OCI-LY1 (cell line): ENCODE data around the gene UBAP2L.

Source experiments
- H2AFZ ChIP-seq: fragments of 200-600 bp; sonication (generic), shearing (Covaris generic); 2 replicates; pipeline ENCODE4 v1.6.0; 2014; ENCODE audit warnings: antibody characterized with exemption, mild to moderate bottlenecking, low read length
- H3F3A ChIP-seq: fragments of 200-600 bp; sonication (generic), shearing (Covaris generic); 2 replicates; pipeline ENCODE4 v1.6.0; 2014; ENCODE audit warnings: mild to moderate bottlenecking, antibody characterized with exemption, low read length, moderate library complexity; ENCODE audit not compliant: insufficient read depth
- H3K27ac ChIP-seq: fragments of 200-600 bp; sonication (generic); 2 replicates; pipeline ENCODE4 v1.5.1; 2014; ENCODE audit warnings: low read length, mixed run types, mild to moderate bottlenecking, low read depth; ENCODE audit not compliant: poor library complexity, severe bottlenecking
- H3K27me3 ChIP-seq: fragments of 200-600 bp; sonication (generic); 2 replicates; pipeline ENCODE4 v1.6.0; 2014; ENCODE audit warnings: antibody characterized with exemption, mild to moderate bottlenecking, low read length, moderate library complexity; ENCODE audit not compliant: insufficient read depth
- H3K36me3 ChIP-seq: fragments of 200-600 bp; sonication (generic); 2 replicates; pipeline ENCODE4 v1.6.1; 2014; ENCODE audit warnings: mild to moderate bottlenecking, antibody characterized with exemption, low read length, moderate library complexity, mixed read lengths; ENCODE audit not compliant: insufficient read depth
- H3K4me1 ChIP-seq: fragments of 200-600 bp; sonication (generic); 2 replicates; pipeline ENCODE4 v1.5.1; 2014; ENCODE audit warnings: mild to moderate bottlenecking, low read length, moderate library complexity; ENCODE audit not compliant: insufficient read depth, severe bottlenecking
- H3K4me2 ChIP-seq: fragments of 200-600 bp; sonication (generic), shearing (Covaris generic); 2 replicates; pipeline ENCODE4 v1.6.1; 2014; ENCODE audit warnings: low read length
- H3K4me3 ChIP-seq: fragments of 200-600 bp; sonication (generic); 2 replicates; pipeline ENCODE4 v1.5.1; 2014; ENCODE audit warnings: low read length, low read depth, mild to moderate bottlenecking, mixed read lengths; ENCODE audit not compliant: poor library complexity, severe bottlenecking
- H3K79me2 ChIP-seq: fragments of 200-600 bp; shearing (Covaris generic); 2 replicates; pipeline ENCODE4 v1.6.1; 2016; ENCODE audit warnings: mixed run types, low read length, mixed read lengths; ENCODE audit not compliant: insufficient read depth
- H3K9ac ChIP-seq: fragments of 200-600 bp; sonication (generic), shearing (Covaris generic); 2 replicates; pipeline ENCODE4 v1.6.1; 2014; ENCODE audit warnings: mild to moderate bottlenecking, low read length, mixed read lengths
- H3K9me2 ChIP-seq: fragments of 200-600 bp; sonication (generic), shearing (Covaris generic); 2 replicates; pipeline ENCODE4 v1.6.1; 2014; ENCODE audit warnings: low read depth, mild to moderate bottlenecking, low read length, mixed read lengths
- H3K9me3 ChIP-seq: fragments of 200-600 bp; shearing (Covaris generic); 2 replicates; pipeline ENCODE4 v1.6.1; 2014; ENCODE audit warnings: low read length, mixed read lengths
- H4K20me1 ChIP-seq: fragments of 200-600 bp; sonication (generic), shearing (Covaris generic); 2 replicates; pipeline ENCODE4 v1.6.0; 2016; ENCODE audit warnings: mild to moderate bottlenecking, low read length; ENCODE audit not compliant: insufficient read depth
- EZH2 ChIP-seq: fragments of 200-600 bp; sonication (generic), shearing (Covaris generic); IDR thresholded peaks from 2 replicates; pipeline ENCODE4 v1.8.0; 2017; ENCODE audit warnings: borderline replicate concordance, mixed run types, mild to moderate bottlenecking, antibody characterized with exemption, low read length, moderate library complexity, mixed read lengths
- TF ChIP-seq, protein P1 (sequence below): fragments of 200-600 bp; sonication (generic), shearing (Covaris generic); IDR thresholded peaks from 2 replicates; pipeline ENCODE4 v1.5.1; 2017; ENCODE audit warnings: mild to moderate bottlenecking, antibody characterized with exemption, low read length, moderate library complexity, mixed read lengths

The UBAP2L gene

DNA sequence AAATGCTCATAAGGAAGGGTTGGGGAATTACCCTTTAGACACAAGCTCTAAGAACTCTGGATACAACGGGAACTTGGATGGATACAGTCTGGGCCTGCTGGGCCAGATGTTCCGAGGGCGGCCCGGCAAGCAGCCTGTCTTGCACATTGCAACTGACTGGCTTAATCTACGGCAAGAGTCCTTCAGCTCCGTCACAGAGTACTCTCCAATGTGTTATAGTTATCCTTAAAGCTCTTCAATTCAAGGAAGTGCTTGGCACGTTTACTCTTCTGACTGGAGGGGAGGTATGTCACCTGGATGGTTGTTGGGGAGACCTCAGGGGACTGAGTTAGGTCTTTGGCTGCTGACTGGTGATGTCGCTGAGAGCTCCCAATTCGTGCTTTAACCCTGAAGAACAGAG, 13.5 kb upstream of the UBAP2L start:
- Histone ChIP-seq H3K4me3 (no peak overlapping the region), H3K9ac (no peak overlapping the region), H3K79me2 (no peaks in the 10 kb centered on the region), H3K4me2 (no peak overlapping the region), H4K20me1 (no peaks in the 10 kb centered on the region), H3F3A (peaks cover 6% of the 10 kb centered on the region; the same call in 1 of the 2 replicates), H3K27me3 (no peaks in the 10 kb centered on the region), H3K36me3 (peaks cover 63% of the 10 kb centered on the region), H3K4me1 (no peaks in the 10 kb centered on the region), H3K27ac (no peak overlapping the region), H2AFZ (no peak overlapping the region), H3K9me3 (no peaks in the 10 kb centered on the region), H3K9me2 (no peaks in the 10 kb centered on the region)
- TF ChIP-seq EZH2, result no peak
- TF ChIP-seq, protein P1, sequence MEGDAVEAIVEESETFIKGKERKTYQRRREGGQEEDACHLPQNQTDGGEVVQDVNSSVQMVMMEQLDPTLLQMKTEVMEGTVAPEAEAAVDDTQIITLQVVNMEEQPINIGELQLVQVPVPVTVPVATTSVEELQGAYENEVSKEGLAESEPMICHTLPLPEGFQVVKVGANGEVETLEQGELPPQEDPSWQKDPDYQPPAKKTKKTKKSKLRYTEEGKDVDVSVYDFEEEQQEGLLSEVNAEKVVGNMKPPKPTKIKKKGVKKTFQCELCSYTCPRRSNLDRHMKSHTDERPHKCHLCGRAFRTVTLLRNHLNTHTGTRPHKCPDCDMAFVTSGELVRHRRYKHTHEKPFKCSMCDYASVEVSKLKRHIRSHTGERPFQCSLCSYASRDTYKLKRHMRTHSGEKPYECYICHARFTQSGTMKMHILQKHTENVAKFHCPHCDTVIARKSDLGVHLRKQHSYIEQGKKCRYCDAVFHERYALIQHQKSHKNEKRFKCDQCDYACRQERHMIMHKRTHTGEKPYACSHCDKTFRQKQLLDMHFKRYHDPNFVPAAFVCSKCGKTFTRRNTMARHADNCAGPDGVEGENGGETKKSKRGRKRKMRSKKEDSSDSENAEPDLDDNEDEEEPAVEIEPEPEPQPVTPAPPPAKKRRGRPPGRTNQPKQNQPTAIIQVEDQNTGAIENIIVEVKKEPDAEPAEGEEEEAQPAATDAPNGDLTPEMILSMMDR, result no peak

DNA sequence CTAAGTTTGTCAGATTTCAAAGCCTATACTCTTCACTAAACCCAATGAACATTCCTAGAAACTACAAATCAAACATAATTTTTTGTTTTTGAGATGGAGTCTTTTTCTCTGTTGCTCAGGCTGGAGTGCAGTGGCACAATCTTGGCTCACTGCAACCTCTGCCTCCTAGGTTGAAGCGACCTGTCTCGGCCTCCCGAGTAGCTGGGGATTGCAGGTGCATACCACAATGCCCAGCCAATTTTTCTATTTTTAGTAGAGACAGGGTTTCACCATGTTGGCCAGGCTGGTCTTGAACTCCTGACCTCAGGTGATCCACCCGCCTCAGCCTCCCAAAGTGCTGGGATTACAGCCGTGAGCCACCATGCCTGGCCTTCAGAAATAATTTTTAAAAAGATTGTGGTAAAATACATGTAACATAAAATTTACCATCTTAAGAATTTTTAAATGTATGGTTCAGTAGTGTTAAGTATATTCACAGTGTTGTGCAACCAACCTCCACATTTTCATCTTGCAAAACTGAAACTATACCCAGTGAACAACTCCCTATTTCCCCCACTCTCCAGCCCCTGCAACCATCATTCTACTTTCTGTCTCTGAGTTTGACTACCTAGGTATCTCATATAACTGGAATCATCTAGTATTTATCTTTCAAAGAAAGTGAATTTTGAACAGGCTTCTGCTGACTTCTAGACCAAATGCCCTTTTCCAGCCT, 11.9 kb upstream of the UBAP2L start:
- H3K4me2 ChIP-seq, result no peak overlapping the region
- H3K79me2 ChIP-seq, result no peaks in the 10 kb centered on the region
- H3F3A ChIP-seq, result peaks cover 6% of the 10 kb centered on the region; the same call in 1 of the 2 replicates
- H3K27me3 ChIP-seq, result no peaks in the 10 kb centered on the region
- TF ChIP-seq, protein P1, result no peak
- no peak for TF ChIP-seq EZH2
- no peaks in the 10 kb centered on the region for H3K9me3 ChIP-seq
- no peaks in the 10 kb centered on the region for H3K4me1 ChIP-seq
- no peak overlapping the region for H3K27ac ChIP-seq
- H3K9me2 ChIP-seq, result no peaks in the 10 kb centered on the region
- no peak overlapping the region for H3K4me3 ChIP-seq
- no peak overlapping the region for H2AFZ ChIP-seq
- H3K9ac ChIP-seq, result no peak overlapping the region
- no peaks in the 10 kb centered on the region for H4K20me1 ChIP-seq
- peaks cover 79% of the 10 kb centered on the region for H3K36me3 ChIP-seq

DNA sequence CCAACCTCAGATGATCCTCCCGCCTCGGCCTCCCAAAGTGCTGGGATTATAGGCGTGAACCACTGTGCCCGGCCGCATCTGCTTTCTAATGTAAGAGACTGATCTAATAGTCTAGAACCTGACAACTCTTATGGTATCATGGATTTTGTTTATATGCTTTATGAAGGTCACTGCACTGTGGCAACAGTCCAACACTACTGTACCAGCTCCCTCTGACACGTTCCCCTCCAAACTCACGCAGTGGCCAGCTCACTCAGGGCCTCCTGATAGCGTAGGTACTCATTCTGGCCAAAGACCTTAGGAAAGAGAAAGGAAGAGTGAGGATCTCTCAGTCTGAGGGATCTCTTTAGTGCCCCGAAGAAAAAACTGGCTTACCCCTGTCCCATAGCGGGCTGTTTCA, 8.7 kb upstream of the UBAP2L start:
- Histone ChIP-seq H3K4me1 (no peaks in the 10 kb centered on the region), H3K9me3 (no peaks in the 10 kb centered on the region), H3K4me3 (no peak overlapping the region), H3K27me3 (no peaks in the 10 kb centered on the region), H4K20me1 (no peaks in the 10 kb centered on the region), H2AFZ (no peak overlapping the region), H3K9me2 (no peaks in the 10 kb centered on the region), H3K27ac (no peak overlapping the region), H3K36me3 (peaks cover 77% of the 10 kb centered on the region), H3K9ac (no peak overlapping the region), H3K79me2 (no peaks in the 10 kb centered on the region), H3F3A (no peaks in the 10 kb centered on the region), H3K4me2 (no peak overlapping the region)
- no peak for TF ChIP-seq EZH2
- TF ChIP-seq, protein P1, result no peak
